ENCODE data around the gene TNF. TPM values are rescaled to one million over a fixed set of nuclear protein-coding genes. Genes with fewer than 3 reads are reported as not detected.
"Not testable (repeated sequence)": the region's sequence is repeated elsewhere in the genome, so short reads cannot be mapped to it uniquely, and the experiment has no call there.

Gene TNF
- polyA plus RNA-seq, 1 donor (not counting 4 experiments of a cell fraction or from before 2014, with no cell fraction given): 2.3 TPM

GRCh38 chr6:31551371-31551770 is 24.0 kb upstream of the TNF start:
- Histone ChIP-seq H3K79me2 (ENCODE audit: control insufficient read depth, insufficient read depth, low read length) (peaks cover 15% of the 10 kb centered on the region), H3K36me3 (ENCODE audit: control insufficient read depth in 2 of 2, extremely low read depth in 1 of 2, insufficient read depth in 2 of 2, low read length in 2 of 2) (peaks cover 12 to 13% of the 10 kb centered on the region in 2 experiments)
- FAIRE-seq; H2AFZ ChIP-seq (ENCODE audit: control insufficient read depth, low read length); H3K27ac ChIP-seq (ENCODE audit: control insufficient read depth, insufficient read depth, low read length); H3K9me3 ChIP-seq (ENCODE audit: control insufficient read depth, low read depth, low read length); DNase-seq (ENCODE audit: low read depth, low spot score); H3K9me1 ChIP-seq (ENCODE audit: control insufficient read depth, extremely low read depth, insufficient read depth, low read length); H3K4me1 ChIP-seq (ENCODE audit: control insufficient read depth, extremely low read depth, insufficient read depth, low read length); H3K4me2 ChIP-seq (ENCODE audit: control insufficient read depth, extremely low read depth, insufficient read depth, low read depth, low read length); H3K4me3 ChIP-seq (ENCODE audit: control insufficient read depth in 2 of 3, extremely low read depth in 1 of 3, insufficient read depth in 2 of 3, low read depth in 1 of 3, low read length in 3 of 3); H3K9ac ChIP-seq (ENCODE audit: control insufficient read depth, extremely low read depth, insufficient read depth, low read length); dilution Hi-C loops (cut with MboI; ENCODE audit: extremely low pct_ligation_motif_present, low sequenced_read_pairs); H4K20me1 ChIP-seq (ENCODE audit: control insufficient read depth, extremely low read depth, insufficient read depth, low read length); H3K27me3 ChIP-seq (ENCODE audit: control insufficient read depth, extremely low read depth, insufficient read depth, low read length): not testable (repeated sequence)
- TF ChIP-seq, protein P1, sequence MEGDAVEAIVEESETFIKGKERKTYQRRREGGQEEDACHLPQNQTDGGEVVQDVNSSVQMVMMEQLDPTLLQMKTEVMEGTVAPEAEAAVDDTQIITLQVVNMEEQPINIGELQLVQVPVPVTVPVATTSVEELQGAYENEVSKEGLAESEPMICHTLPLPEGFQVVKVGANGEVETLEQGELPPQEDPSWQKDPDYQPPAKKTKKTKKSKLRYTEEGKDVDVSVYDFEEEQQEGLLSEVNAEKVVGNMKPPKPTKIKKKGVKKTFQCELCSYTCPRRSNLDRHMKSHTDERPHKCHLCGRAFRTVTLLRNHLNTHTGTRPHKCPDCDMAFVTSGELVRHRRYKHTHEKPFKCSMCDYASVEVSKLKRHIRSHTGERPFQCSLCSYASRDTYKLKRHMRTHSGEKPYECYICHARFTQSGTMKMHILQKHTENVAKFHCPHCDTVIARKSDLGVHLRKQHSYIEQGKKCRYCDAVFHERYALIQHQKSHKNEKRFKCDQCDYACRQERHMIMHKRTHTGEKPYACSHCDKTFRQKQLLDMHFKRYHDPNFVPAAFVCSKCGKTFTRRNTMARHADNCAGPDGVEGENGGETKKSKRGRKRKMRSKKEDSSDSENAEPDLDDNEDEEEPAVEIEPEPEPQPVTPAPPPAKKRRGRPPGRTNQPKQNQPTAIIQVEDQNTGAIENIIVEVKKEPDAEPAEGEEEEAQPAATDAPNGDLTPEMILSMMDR (optimal IDR thresholded peaks at IDR 0.05 in 1 of 3, IDR thresholded peaks at IDR 0.05 in 1 of 3, conservative IDR thresholded peaks at IDR 0.05 in 1 of 3; ENCODE audit: extremely low read depth in 1 of 3, insufficient read depth in 2 of 3, low read length in 3 of 3): peak in 2 of 3 experiments; percentile 16 to 51

- dilution Hi-C loops (cut with MboI; ENCODE audit: extremely low pct_ligation_motif_present, low sequenced_read_pairs): no loop called here
- H3K4me2 ChIP-seq (ENCODE audit: control insufficient read depth, extremely low read depth, insufficient read depth, low read depth, low read length): no peak overlapping the region
- TF ChIP-seq, protein P1 (optimal IDR thresholded peaks at IDR 0.05 in 1 of 3, IDR thresholded peaks at IDR 0.05 in 1 of 3, conservative IDR thresholded peaks at IDR 0.05 in 1 of 3; ENCODE audit: extremely low read depth in 1 of 3, insufficient read depth in 2 of 3, low read length in 3 of 3): no peak
- no peak for TF ChIP-seq EZH2 (IDR thresholded peaks at IDR 0.05; ENCODE audit: low read length)
- FAIRE-seq: no peak
- H3K9ac ChIP-seq (ENCODE audit: control insufficient read depth, extremely low read depth, insufficient read depth, low read length): no peak overlapping the region
- no peaks in the 10 kb centered on the region for H3K79me2 ChIP-seq (ENCODE audit: control insufficient read depth, insufficient read depth, low read length)
- peaks cover 12% of the 10 kb centered on the region for H3K4me1 ChIP-seq (ENCODE audit: control insufficient read depth, extremely low read depth, insufficient read depth, low read length)
- H2AFZ ChIP-seq (ENCODE audit: control insufficient read depth, low read length): no peak overlapping the region
- H3K4me3 ChIP-seq (ENCODE audit: control insufficient read depth in 2 of 3, extremely low read depth in 1 of 3, insufficient read depth in 2 of 3, low read depth in 1 of 3, low read length in 3 of 3): no peak overlapping the region
- no peak overlapping the region for H3K27ac ChIP-seq (ENCODE audit: control insufficient read depth, insufficient read depth, low read length)
- DNase-seq (ENCODE audit: low read depth, low spot score): no peak
- no peaks in the 10 kb centered on the region for H3K27me3 ChIP-seq (ENCODE audit: control insufficient read depth, extremely low read depth, insufficient read depth, low read length)
- peaks cover 10 to 15% of the 10 kb centered on the region in 2 experiments for H3K36me3 ChIP-seq (ENCODE audit: control insufficient read depth in 2 of 2, extremely low read depth in 1 of 2, insufficient read depth in 2 of 2, low read length in 2 of 2)
- H4K20me1 ChIP-seq (ENCODE audit: control insufficient read depth, extremely low read depth, insufficient read depth, low read length): no peaks in the 10 kb centered on the region
- no peaks in the 10 kb centered on the region for H3K9me3 ChIP-seq (ENCODE audit: control insufficient read depth, low read depth, low read length)
- H3K9me1 ChIP-seq (ENCODE audit: control insufficient read depth, extremely low read depth, insufficient read depth, low read length): no peaks in the 10 kb centered on the region
Measured at GRCh38 chr6:31556307-31556706, 19.1 kb upstream of the TNF start.
